H1 (cell line): ENCODE measurements around the gene GPD1. TPM values are rescaled to one million over a fixed set of nuclear protein-coding genes. Genes with fewer than 3 reads are reported as not detected.
A peak's percentile ranks its signal among the peaks of the same experiment; 100 is the strongest.

ENCODE experiments used
- CTCF ChIA-PET: fragments of 300-600 bp; sonication (Branson Sonifier 250); formaldehyde crosslinking; loops from one replicate; lab custom pipeline; 2021; ENCODE audit not compliant: partially characterized antibody; lab: Charles Lee
- POLR2A ChIA-PET: fragments of 300-600 bp; sonication (Branson Sonifier 250); formaldehyde crosslinking; loops from one replicate; lab custom pipeline; 2021; ENCODE audit warnings: inconsistent platforms; ENCODE audit not compliant: partially characterized antibody; lab: Charles Lee
- DNase-seq, 2 experiments: peaks; one replicate each; pipeline versions ENCODE4 v3.0.0 to v3.0.0-alpha.2; 2010 to 2022; ENCODE audit warnings: low spot score in 2 of 2, low read depth in 1 of 2, mixed read lengths in 1 of 2
- FAIRE-seq: peaks from 2 replicates; lab custom pipeline; 2011; peaks lifted over from hg19 to GRCh38; lab: Jason Lieb, UNC
- H2AFZ ChIP-seq: 2 replicates; pipeline ENCODE4 v1.8.1; 2012; ENCODE audit warnings: low read length, inconsistent platforms
- H2AK5ac ChIP-seq: 2 replicates; pipeline ENCODE4 v1.6.1; 2013; ENCODE audit warnings: low read depth, low read length
- H2BK120ac ChIP-seq: replicated peaks from 2 replicates; pipeline ENCODE3; 2013; ENCODE audit warnings: low read depth, low read length, inconsistent platforms
- H2BK12ac ChIP-seq: 2 replicates; pipeline ENCODE4 v1.6.1; 2013; ENCODE audit warnings: low read depth, low read length
- H2BK15ac ChIP-seq: 2 replicates; pipeline ENCODE4 v1.6.1; 2013; ENCODE audit warnings: low read length
- H2BK20ac ChIP-seq: 2 replicates; pipeline ENCODE4 v1.6.1; 2013; ENCODE audit warnings: low read length
- H2BK5ac ChIP-seq: 2 replicates; pipeline ENCODE4 v1.6.1; 2013; ENCODE audit warnings: low read depth, low read length
- H3K14ac ChIP-seq: 2 replicates; pipeline ENCODE4 v1.6.1; 2013; ENCODE audit warnings: inconsistent platforms; ENCODE audit not compliant: insufficient read length
- H3K18ac ChIP-seq: 2 replicates; pipeline ENCODE4 v1.6.1; 2013; ENCODE audit warnings: low read length; ENCODE audit errors: extremely low read depth
- H3K23ac ChIP-seq: 2 replicates; pipeline ENCODE4 v1.6.1; 2013; ENCODE audit warnings: inconsistent platforms; ENCODE audit not compliant: insufficient read length
- H3K23me2 ChIP-seq: 2 replicates; pipeline ENCODE4 v1.6.1; 2013; ENCODE audit warnings: low read depth, low read length
- H3K27ac ChIP-seq: 2 replicates; pipeline ENCODE4 v1.6.1; 2011; ENCODE audit warnings: low read depth, low read length, inconsistent platforms
- H3K27me3 ChIP-seq, 4 experiments: replicated peaks in 1 of 4; 1 replicate in 1 of 4; 2 replicates in 3 of 4; pipeline versions ENCODE4 v1.6.1 to v1.8.1; 2011 to 2013; ENCODE audit warnings: low read length in 3 of 4, mild to moderate bottlenecking in 3 of 4, inconsistent platforms in 2 of 4, mixed read lengths in 2 of 4, moderate library complexity in 1 of 4; ENCODE audit not compliant: control insufficient read depth in 3 of 4, insufficient read depth in 3 of 4; ENCODE audit errors: extremely low read depth in 1 of 4
- H3K36me3 ChIP-seq, 4 experiments: 2 replicates each; pipeline versions ENCODE4 v1.6.1 to v1.8.1; 2011 to 2013; ENCODE audit warnings: mild to moderate bottlenecking in 4 of 4, low read length in 3 of 4, moderate library complexity in 2 of 4, control low read depth in 1 of 4, inconsistent platforms in 1 of 4; ENCODE audit not compliant: insufficient read depth in 4 of 4, control insufficient read depth in 2 of 4
- H3K4ac ChIP-seq: replicated peaks from 2 replicates; pipeline ENCODE3; 2013; ENCODE audit warnings: low read length, low read depth, mixed read lengths, inconsistent platforms; ENCODE audit not compliant: insufficient read length
- H3K4me1 ChIP-seq, 4 experiments: replicated peaks in 1 of 4; 1 replicate in 1 of 4; 2 replicates in 3 of 4; pipeline versions ENCODE4 v1.6.1 to v1.8.1; 2011 to 2013; ENCODE audit warnings: low read length in 3 of 4, inconsistent platforms in 2 of 4, mixed read lengths in 1 of 4; ENCODE audit not compliant: insufficient read depth in 4 of 4, control insufficient read depth in 3 of 4
- H3K4me2 ChIP-seq, 2 experiments: 2 replicates each; pipeline versions ENCODE4 v1.6.1 to v1.8.1; 2011 to 2013; ENCODE audit warnings: low read depth in 2 of 2, low read length in 2 of 2, control low read depth in 1 of 2, inconsistent platforms in 1 of 2, mild to moderate bottlenecking in 1 of 2; ENCODE audit not compliant: insufficient read depth in 1 of 2
- H3K4me3 ChIP-seq, 4 experiments: fragments of 200-600, 300-600 bp in 1 of 4; sonication (generic), shearing (Covaris generic), sonication (Bioruptor Twin) in 1 of 4; 2 replicates each; pipeline versions ENCODE4 v1.5.1 to v1.8.1; 2011 to 2016; ENCODE audit warnings: low read length in 4 of 4, low read depth in 3 of 4, control low read depth in 2 of 4, inconsistent platforms in 2 of 4, mild to moderate bottlenecking in 2 of 4, mixed read lengths in 1 of 4, moderate library complexity in 1 of 4; ENCODE audit not compliant: insufficient read depth in 2 of 4; ENCODE audit errors: extremely low read depth in 1 of 4
- H3K56ac ChIP-seq: replicated peaks from 2 replicates; pipeline ENCODE3; 2013; ENCODE audit warnings: low read depth, mild to moderate bottlenecking, mixed read lengths, low read length, inconsistent platforms; ENCODE audit not compliant: insufficient read length
- H3K79me1 ChIP-seq: 2 replicates; pipeline ENCODE4 v1.6.1; 2013; ENCODE audit warnings: low read depth, low read length, control low read depth
- H3K79me2 ChIP-seq, 2 experiments: 2 replicates each; pipeline versions ENCODE4 v1.6.1 to v1.8.1; 2012 to 2013; ENCODE audit warnings: low read length in 2 of 2, mild to moderate bottlenecking in 2 of 2, inconsistent platforms in 1 of 2; ENCODE audit not compliant: insufficient read depth in 2 of 2, control insufficient read depth in 1 of 2
- H3K9ac ChIP-seq, 4 experiments: replicated peaks in 1 of 4; 1 replicate in 1 of 4; 2 replicates in 3 of 4; pipeline versions ENCODE4 v1.6.1 to v1.8.1; 2011 to 2013; ENCODE audit warnings: low read depth in 3 of 4, low read length in 3 of 4, control low read depth in 2 of 4, mild to moderate bottlenecking in 2 of 4, moderate library complexity in 2 of 4, inconsistent platforms in 1 of 4; ENCODE audit errors: extremely low read depth in 1 of 4
- H3K9me3 ChIP-seq, 2 experiments: 2 replicates each; pipeline versions ENCODE4 v1.6.1 to v1.8.1; 2012 to 2013; ENCODE audit warnings: mild to moderate bottlenecking in 2 of 2, moderate library complexity in 2 of 2, control low read depth in 1 of 2, inconsistent platforms in 1 of 2, low read depth in 1 of 2, low read length in 1 of 2, mixed read lengths in 1 of 2; ENCODE audit not compliant: insufficient read depth in 2 of 2
- H4K20me1 ChIP-seq, 2 experiments: replicated peaks in 1 of 2; 2 replicates each; pipeline versions ENCODE3 to v1.8.1; 2011 to 2013; ENCODE audit warnings: inconsistent platforms in 2 of 2, low read length in 2 of 2, mild to moderate bottlenecking in 1 of 2; ENCODE audit not compliant: insufficient read depth in 2 of 2, control insufficient read depth in 1 of 2
- H4K5ac ChIP-seq: 2 replicates; pipeline ENCODE4 v1.6.1; 2013; ENCODE audit warnings: low read length, low read depth, mixed read lengths, inconsistent platforms; ENCODE audit not compliant: insufficient read length
- H4K8ac ChIP-seq: 2 replicates; pipeline ENCODE4 v1.8.0; 2013; ENCODE audit warnings: mild to moderate bottlenecking, moderate library complexity, low read length, inconsistent platforms; ENCODE audit not compliant: insufficient read depth; ENCODE audit errors: extremely low read depth
- H4K91ac ChIP-seq: replicated peaks from 2 replicates; pipeline ENCODE3; 2013; ENCODE audit warnings: low read length, mixed read lengths, inconsistent platforms; ENCODE audit not compliant: insufficient read length
- RAD21 ChIP-seq, 2 experiments: IDR thresholded peaks in 1 of 2; conservative IDR thresholded peaks in 1 of 2; 2 replicates each; pipeline ENCODE4 v1.6.1; 2011; ENCODE audit warnings: low read depth in 2 of 2, low read length in 2 of 2, improper control_type of control experiment in 1 of 2, inconsistent platforms in 1 of 2, mild to moderate bottlenecking in 1 of 2, moderate library complexity in 1 of 2
- RXRA ChIP-seq: IDR thresholded peaks from 2 replicates; pipeline ENCODE4 v1.6.1; 2011; ENCODE audit warnings: low read depth, mild to moderate bottlenecking, low read length, moderate library complexity; ENCODE audit not compliant: insufficient read depth
- SP4 ChIP-seq: IDR thresholded peaks from 2 replicates; pipeline ENCODE4 v1.6.1; 2012; ENCODE audit warnings: low read length, inconsistent platforms
- TAF1 ChIP-seq: IDR thresholded peaks from 2 replicates; pipeline ENCODE4 v1.6.1; 2011; ENCODE audit warnings: mild to moderate bottlenecking, low read depth, low read length
- TBP ChIP-seq: IDR thresholded peaks from 2 replicates; pipeline ENCODE4 v1.6.1; 2011; ENCODE audit warnings: low read depth, low read length, improper control_type of control experiment
- TCF12 ChIP-seq: IDR thresholded peaks from 2 replicates; pipeline ENCODE4 v1.6.1; 2011; ENCODE audit warnings: low read depth, mild to moderate bottlenecking, low read length
- TEAD4 ChIP-seq: IDR thresholded peaks from 2 replicates; pipeline ENCODE4 v1.6.1; 2012; ENCODE audit warnings: low read depth, low read length, inconsistent platforms, mixed read lengths
- YY1 ChIP-seq: IDR thresholded peaks from 2 replicates; pipeline ENCODE4 v1.6.1; 2011; ENCODE audit warnings: low read depth, mild to moderate bottlenecking, low read length
- ZNF274 ChIP-seq: IDR thresholded peaks from 2 replicates; pipeline ENCODE4 v1.7.0; 2012; ENCODE audit warnings: low read length, borderline replicate concordance; ENCODE audit errors: extremely low read depth
- WGBS, 2 experiments: shearing (Covaris generic) in 1 of 2; methylation state at CpG; one replicate each; pipeline versions ENCODE4 v1.1.6 to v1.1.7; 2013 to 2015; ENCODE audit warnings: low lambda C conversion rate in 2 of 2, mixed read lengths in 2 of 2, inconsistent platforms in 1 of 2, low coverage in 1 of 2, missing lambda C conversion rate in 1 of 2; ENCODE audit not compliant: insufficient replicate concordance in 2 of 2, insufficient coverage in 1 of 2, insufficient read length in 1 of 2; ENCODE audit errors: extremely low coverage in 1 of 2, missing lambda C conversion rate in 1 of 2; 5-methylcytosine and 5-hydroxymethylcytosine counted together
- polyA plus RNA-seq, 7 experiments: library from polyadenylated mRNA; depleted of rRNA in 3 of 7; stranded (reverse) in 5 of 7; unstranded in 2 of 7; fragments of >200 nt in 5 of 7; fragments of 200-250 nt in 2 of 7; gene quantifications; 1 replicate in 5 of 7; 2 replicates in 1 of 7; 4 replicates in 1 of 7; pipeline versions ENCODE4 v1.2.1 to v1.2.3, GENCODE V29; 2011 to 2013; ENCODE audit warnings: missing spikeins in 2 of 7, mixed read lengths in 2 of 7
- total RNA-seq: library from RNA; stranded (reverse); fragmentation: NEBNext Ultra II Directional; extraction: Animal tissue kit (Norgen Biotek cat#: 25700); gene quantifications from 2 replicates; pipeline ENCODE4 v1.2.1, GENCODE V29; 2021
- TF ChIP-seq, protein P1 (sequence below): IDR thresholded peaks from 2 replicates; pipeline ENCODE4 v1.6.1; 2012; ENCODE audit warnings: inconsistent platforms
- TF ChIP-seq, protein P2 (sequence below): IDR thresholded peaks from 2 replicates; pipeline ENCODE4 v1.6.1; 2012; ENCODE audit warnings: inconsistent platforms

The GPD1 gene
- total and polyA plus RNA-seq, 2 of the 8 experiments (the other 6 are each of a cell fraction or from before 2014, with no cell fraction given): 0.45 to 0.74 TPM

DNA sequence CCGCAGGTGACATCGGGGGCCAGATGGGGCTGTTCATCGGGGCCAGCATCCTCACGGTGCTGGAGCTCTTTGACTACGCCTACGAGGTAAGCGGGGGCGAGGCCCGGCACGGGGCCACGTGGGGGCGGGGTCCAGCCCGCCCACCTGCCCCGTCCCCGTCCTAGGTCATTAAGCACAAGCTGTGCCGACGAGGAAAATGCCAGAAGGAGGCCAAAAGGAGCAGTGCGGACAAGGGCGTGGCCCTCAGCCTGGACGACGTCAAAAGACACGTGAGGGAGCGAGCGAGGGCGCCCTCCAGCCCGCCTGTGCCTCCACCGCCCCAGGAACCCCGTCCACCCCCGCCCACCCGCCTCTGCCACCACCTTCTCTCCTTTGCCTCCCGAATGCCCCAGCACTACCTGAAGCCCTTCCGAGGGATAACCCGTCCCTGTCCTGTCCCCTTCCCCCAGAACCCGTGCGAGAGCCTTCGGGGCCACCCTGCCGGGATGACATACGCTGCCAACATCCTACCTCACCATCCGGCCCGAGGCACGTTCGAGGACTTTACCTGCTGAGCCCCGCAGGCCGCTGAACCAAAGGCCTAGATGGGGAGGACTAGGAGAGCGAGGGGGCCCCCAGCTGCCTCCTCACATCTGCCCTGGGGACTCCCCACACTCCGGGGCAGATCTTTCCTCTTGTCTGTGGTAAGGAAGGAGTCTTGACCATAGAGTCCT, 22.6 kb upstream of the GPD1 start:
- Histone ChIP-seq H4K91ac (no peak overlapping the region), H2AFZ (no peak overlapping the region), H2BK120ac (no peak overlapping the region), H3K9ac (no peak overlapping the region), H3K23ac (no peak overlapping the region), H3K27ac (no peak overlapping the region), H3K4me2 (peak overlapping the region; percentile 17 to 37; a peak in 2 of 4 replicates), H4K20me1 (peaks cover 0 to 3% of the 10 kb centered on the region in 2 experiments), H3K9me3 (no peaks in the 10 kb centered on the region), H2BK20ac (no peak overlapping the region), H3K4me3 (peak overlapping the region in 1 of 4 experiments; percentile 33; a peak in 2 of 8 replicates), H3K36me3 (0 out of 8 replicates have a peak, but pooled peaks cover 0 to under 1% (median 0%) of the 10 kb centered on the region in 4 experiments), H2BK5ac (no peak overlapping the region; the same call in 1 of the 2 replicates), H3K4me1 (peaks cover 0 to 8% (median 5%) of the 10 kb centered on the region in 4 experiments; a peak in 3 of 7 replicates), H3K79me2 (peaks cover 0 to 10% of the 10 kb centered on the region in 2 experiments; a peak in 2 of 4 replicates), H2BK12ac (no peak overlapping the region), H3K79me1 (no peaks in the 10 kb centered on the region), H3K14ac (no peak overlapping the region), H3K4ac (no peak overlapping the region), H3K27me3 (peaks cover 0 to 15% (median 9%) of the 10 kb centered on the region in 4 experiments; a peak in 5 of 7 replicates), H4K8ac (peak overlapping the region; percentile 54; the same call in 1 of the 2 replicates), H2BK15ac (no peak overlapping the region), H2AK5ac (no peak overlapping the region), H4K5ac (no peak overlapping the region), H3K18ac (no peak overlapping the region), H3K56ac (no peak overlapping the region), H3K23me2 (peaks cover 9% of the 10 kb centered on the region)
- WGBS, 2 experiments: 74% methylated on average over 18 of the region's 46 CpGs; no CpG with 5 or more reads in 1 of the 2 experiments
- CTCF ChIA-PET: interaction anchor here (0.5 to 27.3 kb wide), 7 partner anchors 10 to 388 kb away, joined by 3 to 625 read pairs (median 5); partner anchors contain the start of genes COX14 and GPD1
- DNase-seq (no peak), FAIRE-seq (no peak)
- POLR2A ChIA-PET: interaction anchor here (25.0 kb wide), 1 partner anchor 28 kb away, joined by 457 read pairs; the partner anchor contains the start of genes COX14 and GPD1
- no peak for TF ChIP-seq ZNF274
- TF ChIP-seq TBP: no peak
- no peak for TF ChIP-seq YY1
- no peak for TF ChIP-seq RXRA
- TF ChIP-seq SP4: no peak
- TF ChIP-seq, protein P1, sequence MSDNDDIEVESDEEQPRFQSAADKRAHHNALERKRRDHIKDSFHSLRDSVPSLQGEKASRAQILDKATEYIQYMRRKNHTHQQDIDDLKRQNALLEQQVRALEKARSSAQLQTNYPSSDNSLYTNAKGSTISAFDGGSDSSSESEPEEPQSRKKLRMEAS: peak; percentile 93
- TF ChIP-seq TEAD4: no peak
- TF ChIP-seq, protein P2, sequence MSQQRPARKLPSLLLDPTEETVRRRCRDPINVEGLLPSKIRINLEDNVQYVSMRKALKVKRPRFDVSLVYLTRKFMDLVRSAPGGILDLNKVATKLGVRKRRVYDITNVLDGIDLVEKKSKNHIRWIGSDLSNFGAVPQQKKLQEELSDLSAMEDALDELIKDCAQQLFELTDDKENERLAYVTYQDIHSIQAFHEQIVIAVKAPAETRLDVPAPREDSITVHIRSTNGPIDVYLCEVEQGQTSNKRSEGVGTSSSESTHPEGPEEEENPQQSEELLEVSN: peak; percentile 86
- no peak for TF ChIP-seq TCF12
- TF ChIP-seq TAF1: no peak
- no peak for TF ChIP-seq RAD21 (IDR thresholded peaks at IDR 0.05 in 1 of 2, conservative IDR thresholded peaks at IDR 0.05 in 1 of 2; ENCODE audit: low read depth in 2 of 2, low read length in 2 of 2)
